Kidney (tissue), 22 donors: ENCODE measurements around the gene HRH4. TPM values are rescaled to one million over a fixed set of nuclear protein-coding genes. Genes with fewer than 3 reads are reported as not detected.

Experiments used
- DNase-seq, 5 donors: peaks; one replicate each; pipeline ENCODE4 v3.0.0-alpha.2; 2013 to 2020
- FAIRE-seq: peaks from 2 replicates; lab custom pipeline; 2012; peaks lifted over from hg19 to GRCh38; lab: Jason Lieb, UNC
- H3K27ac ChIP-seq, 2 donors: one replicate each; pipeline ENCODE4 v1.7.0; 2013; ENCODE audit warnings: low read depth in 2 of 2, low read length in 2 of 2, inconsistent platforms in 1 of 2
- H3K27me3 ChIP-seq: one replicate; pipeline ENCODE4 v1.7.1; 2013; ENCODE audit warnings: low read length, inconsistent platforms; ENCODE audit not compliant: control insufficient read depth, insufficient read depth
- H3K36me3 ChIP-seq, 3 donors: one replicate each; pipeline versions ENCODE4 v1.7.0 to v1.7.1; 2013; ENCODE audit warnings: low read length in 3 of 3, control low read depth in 1 of 3, inconsistent platforms in 1 of 3; ENCODE audit not compliant: insufficient read depth in 3 of 3, control insufficient read depth in 2 of 3
- H3K4me1 ChIP-seq, 3 donors: one replicate each; pipeline versions ENCODE4 v1.7.0 to v1.7.1; 2013; ENCODE audit warnings: low read length in 3 of 3, inconsistent platforms in 1 of 3, low read depth in 1 of 3; ENCODE audit not compliant: control insufficient read depth in 2 of 3, insufficient read depth in 2 of 3
- H3K4me3 ChIP-seq, 3 donors: one replicate each; pipeline versions ENCODE4 v1.7.0 to v1.8.1; 2013; ENCODE audit warnings: low read length in 3 of 3, control low read depth in 1 of 3, inconsistent platforms in 1 of 3
- H3K9ac ChIP-seq, 3 donors: one replicate each; pipeline versions ENCODE4 v1.7.0 to v1.7.1; 2013; ENCODE audit warnings: low read length in 3 of 3, control low read depth in 1 of 3, inconsistent platforms in 1 of 3
- H3K9me3 ChIP-seq, 3 donors: one replicate each; pipeline versions ENCODE4 v1.7.0 to v1.7.1; 2013; ENCODE audit warnings: low read length in 3 of 3, control low read depth in 1 of 3, inconsistent platforms in 1 of 3; ENCODE audit not compliant: control insufficient read depth in 2 of 3, insufficient read depth in 1 of 3
- CTCF ChIP-seq: IDR thresholded peaks from 3 replicates; pipeline ENCODE4 v1.5.1; 2012; ENCODE audit warnings: mild to moderate bottlenecking, moderate library complexity, borderline replicate concordance; ENCODE audit not compliant: insufficient read depth; ENCODE audit errors: extremely low read depth
- intact Hi-C: fragments of 100-400 bp; cut with DNase I; formaldehyde crosslinking; loops from one replicate; pipeline ENCODE4 v1.11.1; 2022
- long read RNA-seq, 10 donors: library from polyadenylated mRNA in 1 of 10; unstranded in 1 of 10; transcript quantifications; one replicate each; pipeline ENCODE4 v2.0.0 and lab custom pipeline, GENCODE V29; 2021 to 2026
- polyA plus RNA-seq: library from polyadenylated mRNA; stranded (reverse); fragments of 350-450 nt; fragmentation: Illumina TruSeq; extraction: RNeasy Lipid Tissue Mini Kit (QIAGEN cat#74804); gene quantifications from one replicate; pipeline ENCODE4 v1.2.3, GENCODE V29; 2014; ENCODE audit warnings: low read depth, low replicate concordance; ENCODE audit not compliant: insufficient read depth
- total RNA-seq: library from RNA; stranded (reverse); fragmentation: NEBNext Ultra II Directional; extraction: Animal tissue kit (Norgen Biotek cat#: 25700); gene quantifications from one replicate; pipeline ENCODE4 v1.2.1, GENCODE V29; 2021
- donor health status: control.
- donor health status: control.
- donor health status: control.
- donor health status: control.
- donor health status: control.
- donor health status: DM: yes; HTN: yes; CAD: no.
- donor health status: Normal renal cell carcinoma (clear cell type).

The HRH4 gene
- total RNA-seq: not detected
- polyA plus RNA-seq: not detected
- long read RNA-seq, donor 1: 0 reads
- long read RNA-seq, donor 2: 0 reads
- long read RNA-seq, donor 3: 0 reads
- long read RNA-seq, donor 4: 0 reads
- long read RNA-seq, donor 5: 0 reads
- long read RNA-seq, donor 6: 0 reads
- long read RNA-seq, donor 7: 0 reads
- long read RNA-seq, donor 8: 0 reads
- long read RNA-seq, donor 9: 0 reads
- long read RNA-seq, donor 10: 0 reads

- no peak within 1 kb of the TSS for H3K27ac ChIP-seq
- peaks cover 0 to 2% (median 0%) of the 10 kb centered on the region in 3 donors for H3K36me3 ChIP-seq
- no peak for TF ChIP-seq CTCF
- DNase-seq (no peak), FAIRE-seq (no peak)
- intact Hi-C loops: no loop called here
- no peak within 1 kb of the TSS for H3K4me3 ChIP-seq
- no peaks in the 10 kb centered on the region for H3K4me1 ChIP-seq
- H3K27me3 ChIP-seq: no peaks in the 10 kb centered on the region
- no peak within 1 kb of the TSS for H3K9ac ChIP-seq
- no peaks in the 10 kb centered on the region for H3K9me3 ChIP-seq
Measured at GRCh38 chr18:24460388-24460787, at the start of gene HRH4. HRH4 (plus strand) TSS chr18:24460637; CDS start chr18:24460729, 92 bp downstream.

GRCh38 chr18:24413148-24413547 is 47.3 kb upstream of the HRH4 start:
- FAIRE-seq (no peak), DNase-seq (no peak)
- no peak overlapping the region for H3K4me3 ChIP-seq
- no peaks in the 10 kb centered on the region for H3K9me3 ChIP-seq
- H3K27ac ChIP-seq: no peak overlapping the region
- H3K27me3 ChIP-seq: no peaks in the 10 kb centered on the region
- intact Hi-C loops: no loop called here
- TF ChIP-seq CTCF: no peak
- H3K36me3 ChIP-seq: no peaks in the 10 kb centered on the region
- no peak overlapping the region for H3K9ac ChIP-seq
- no peaks in the 10 kb centered on the region for H3K4me1 ChIP-seq

GRCh38 chr18:24414349-24415003 is 46.0 kb upstream of the HRH4 start:
- Histone ChIP-seq H3K27ac (no peak overlapping the region), H3K9me3 (no peaks in the 10 kb centered on the region), H3K9ac (no peak overlapping the region), H3K4me3 (no peak overlapping the region), H3K27me3 (no peaks in the 10 kb centered on the region), H3K4me1 (no peaks in the 10 kb centered on the region), H3K36me3 (no peaks in the 10 kb centered on the region)
- FAIRE-seq (no peak), DNase-seq (no peak)
- no peak for TF ChIP-seq CTCF
- intact Hi-C loops: no loop called here
